Measurements from ENCODE around the gene PRDX5.
A peak's percentile ranks its signal among the peaks of the same experiment; 100 is the strongest.

PRDX5 gene

DNA sequence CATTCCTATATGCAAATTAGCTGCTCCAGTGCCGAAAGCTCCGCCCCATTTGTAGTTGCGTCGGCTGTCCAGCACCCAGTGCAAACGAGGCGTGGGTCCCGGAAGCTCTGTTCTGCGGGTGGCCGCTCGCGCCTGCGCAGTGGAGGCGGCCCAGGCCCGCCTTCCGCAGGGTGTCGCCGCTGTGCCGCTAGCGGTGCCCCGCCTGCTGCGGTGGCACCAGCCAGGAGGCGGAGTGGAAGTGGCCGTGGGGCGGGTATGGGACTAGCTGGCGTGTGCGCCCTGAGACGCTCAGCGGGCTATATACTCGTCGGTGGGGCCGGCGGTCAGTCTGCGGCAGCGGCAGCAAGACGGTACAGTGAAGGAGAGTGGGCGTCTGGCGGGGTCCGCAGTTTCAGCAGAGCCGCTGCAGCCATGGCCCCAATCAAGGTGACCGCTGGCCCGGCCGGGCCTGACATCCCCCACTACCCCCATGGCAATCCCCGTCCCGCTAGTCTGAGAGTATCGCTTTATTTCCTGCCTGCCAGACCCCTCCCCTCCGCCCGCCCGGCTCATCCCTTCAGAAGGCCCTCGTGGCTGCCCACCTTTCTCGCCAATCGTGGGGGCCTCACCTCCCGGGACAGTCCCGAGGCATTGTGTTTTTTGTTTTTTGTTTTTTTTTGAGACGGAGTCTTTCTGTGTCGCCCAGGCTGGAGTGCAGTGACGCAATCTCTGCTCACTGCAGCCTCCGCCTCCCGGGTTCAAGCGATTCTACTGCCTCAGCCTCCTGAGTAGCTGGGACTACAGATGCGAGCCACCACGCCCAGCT is at the start of gene PRDX5:
PRDX5 (plus strand) TSS at position 161 of the 805 bp plus-strand sequence; CDS start at position 256, 95 bp downstream.
- TF ChIP-seq, protein P1, sequence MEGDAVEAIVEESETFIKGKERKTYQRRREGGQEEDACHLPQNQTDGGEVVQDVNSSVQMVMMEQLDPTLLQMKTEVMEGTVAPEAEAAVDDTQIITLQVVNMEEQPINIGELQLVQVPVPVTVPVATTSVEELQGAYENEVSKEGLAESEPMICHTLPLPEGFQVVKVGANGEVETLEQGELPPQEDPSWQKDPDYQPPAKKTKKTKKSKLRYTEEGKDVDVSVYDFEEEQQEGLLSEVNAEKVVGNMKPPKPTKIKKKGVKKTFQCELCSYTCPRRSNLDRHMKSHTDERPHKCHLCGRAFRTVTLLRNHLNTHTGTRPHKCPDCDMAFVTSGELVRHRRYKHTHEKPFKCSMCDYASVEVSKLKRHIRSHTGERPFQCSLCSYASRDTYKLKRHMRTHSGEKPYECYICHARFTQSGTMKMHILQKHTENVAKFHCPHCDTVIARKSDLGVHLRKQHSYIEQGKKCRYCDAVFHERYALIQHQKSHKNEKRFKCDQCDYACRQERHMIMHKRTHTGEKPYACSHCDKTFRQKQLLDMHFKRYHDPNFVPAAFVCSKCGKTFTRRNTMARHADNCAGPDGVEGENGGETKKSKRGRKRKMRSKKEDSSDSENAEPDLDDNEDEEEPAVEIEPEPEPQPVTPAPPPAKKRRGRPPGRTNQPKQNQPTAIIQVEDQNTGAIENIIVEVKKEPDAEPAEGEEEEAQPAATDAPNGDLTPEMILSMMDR (IDR thresholded peaks at IDR 0.05; ENCODE audit: low read depth, low read length) = peak; percentile 72
- H3K27ac ChIP-seq = peak within 1 kb of the TSS; percentile 94
- no peaks in the 10 kb centered on the region for H3K9me3 ChIP-seq (ENCODE audit: severe bottlenecking)
- DNase-seq = peak; percentile 96
- H3K4me3 ChIP-seq (ENCODE audit: low read depth, low read length) = peak within 1 kb of the TSS; percentile 85
- peaks cover 14% of the 10 kb centered on the region for H3K36me3 ChIP-seq
- no peaks in the 10 kb centered on the region for H3K27me3 ChIP-seq (ENCODE audit: insufficient read depth, low read depth, severe bottlenecking)

DNA sequence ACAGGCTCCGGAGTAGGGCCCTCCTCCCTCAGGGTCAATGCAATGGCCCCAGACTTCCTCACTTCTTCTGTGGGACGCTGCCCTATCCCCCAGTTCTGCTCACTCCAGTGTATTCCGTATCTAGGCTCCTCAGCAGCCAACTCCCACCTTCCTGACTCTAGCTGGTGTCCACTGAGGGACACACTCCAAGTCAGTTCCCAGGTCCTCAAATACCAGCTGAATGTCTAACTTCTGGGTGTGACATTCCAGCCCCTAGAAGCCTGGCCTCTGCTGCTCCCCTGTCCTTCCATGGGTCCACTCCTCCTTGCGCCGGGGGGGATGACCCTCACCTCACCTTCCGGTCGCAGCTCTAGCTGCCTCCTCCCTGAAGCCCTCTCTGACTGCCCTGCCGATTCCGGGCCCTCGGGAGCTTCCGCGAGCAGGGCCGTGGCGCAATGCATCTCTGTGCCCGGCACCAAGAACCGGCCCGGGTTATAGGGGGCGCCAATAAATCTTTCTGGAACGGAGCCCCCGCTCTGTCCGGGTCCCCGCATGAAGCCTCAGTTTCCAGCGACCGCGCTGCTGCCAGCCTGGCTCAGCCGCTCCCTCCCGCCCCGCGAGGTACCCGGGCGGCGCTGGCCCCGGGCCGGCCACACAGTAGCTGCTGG is 48.9 kb upstream of the PRDX5 start:
- TF ChIP-seq, protein P1 (IDR thresholded peaks at IDR 0.05; ENCODE audit: low read depth, low read length) = no peak
- DNase-seq = peak; percentile 55

DNA sequence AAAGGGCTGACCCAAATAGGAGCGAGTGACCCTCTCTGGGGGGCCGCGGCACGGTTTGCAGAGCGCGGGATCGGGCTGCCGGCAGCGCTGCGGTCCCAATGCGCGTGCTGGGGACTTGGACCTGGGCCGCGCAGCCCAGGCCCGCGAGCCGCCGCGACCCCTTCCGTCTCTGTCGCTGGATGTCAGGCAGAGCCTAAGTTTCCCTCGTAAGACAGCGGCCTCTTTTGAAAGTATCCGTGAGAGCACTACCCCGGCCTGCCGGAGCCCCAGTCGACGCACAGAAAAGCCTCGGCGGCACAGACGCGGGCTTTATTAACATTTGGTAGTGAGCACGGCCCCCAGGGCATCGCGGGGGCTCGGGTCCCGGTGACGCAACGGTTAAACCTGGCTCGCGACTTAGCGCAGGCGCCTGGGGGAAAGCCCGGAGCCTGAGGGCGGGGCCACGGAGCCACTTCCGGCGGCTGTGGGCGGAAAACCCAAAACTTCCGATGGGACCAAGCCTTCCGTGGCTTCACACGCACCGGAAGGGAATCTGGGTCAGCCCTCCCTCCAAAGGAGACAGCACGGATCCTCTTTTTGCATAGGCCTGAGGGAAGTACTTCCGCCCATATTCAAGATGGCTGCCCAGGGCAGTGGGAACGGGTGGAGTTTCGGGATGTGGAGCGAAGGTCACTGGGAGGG is 48.2 kb upstream of the PRDX5 start:
- DNase-seq = peak; percentile 98
- peak overlapping the region; percentile 79 for H3K27ac ChIP-seq
- peak overlapping the region; percentile 82 for H3K4me3 ChIP-seq (ENCODE audit: low read depth, low read length)
- H3K27me3 ChIP-seq (ENCODE audit: insufficient read depth, low read depth, severe bottlenecking) = no peaks in the 10 kb centered on the region
- TF ChIP-seq, protein P1 (IDR thresholded peaks at IDR 0.05; ENCODE audit: low read depth, low read length) = no peak; the same call in 1 of the 2 replicates
- no peaks in the 10 kb centered on the region for H3K9me3 ChIP-seq (ENCODE audit: severe bottlenecking)
- H3K36me3 ChIP-seq = peaks cover 26% of the 10 kb centered on the region

More for the DNA sequence above, 48.9 kb upstream of the PRDX5 start:
- Histone ChIP-seq H3K9me3 (ENCODE audit: severe bottlenecking) (no peaks in the 10 kb centered on the region), H3K4me3 (ENCODE audit: low read depth, low read length) (peak overlapping the region; percentile 82), H3K27ac (peak overlapping the region; percentile 72), H3K36me3 (peaks cover 33% of the 10 kb centered on the region), H3K27me3 (ENCODE audit: insufficient read depth, low read depth, severe bottlenecking) (no peaks in the 10 kb centered on the region)

DNA sequence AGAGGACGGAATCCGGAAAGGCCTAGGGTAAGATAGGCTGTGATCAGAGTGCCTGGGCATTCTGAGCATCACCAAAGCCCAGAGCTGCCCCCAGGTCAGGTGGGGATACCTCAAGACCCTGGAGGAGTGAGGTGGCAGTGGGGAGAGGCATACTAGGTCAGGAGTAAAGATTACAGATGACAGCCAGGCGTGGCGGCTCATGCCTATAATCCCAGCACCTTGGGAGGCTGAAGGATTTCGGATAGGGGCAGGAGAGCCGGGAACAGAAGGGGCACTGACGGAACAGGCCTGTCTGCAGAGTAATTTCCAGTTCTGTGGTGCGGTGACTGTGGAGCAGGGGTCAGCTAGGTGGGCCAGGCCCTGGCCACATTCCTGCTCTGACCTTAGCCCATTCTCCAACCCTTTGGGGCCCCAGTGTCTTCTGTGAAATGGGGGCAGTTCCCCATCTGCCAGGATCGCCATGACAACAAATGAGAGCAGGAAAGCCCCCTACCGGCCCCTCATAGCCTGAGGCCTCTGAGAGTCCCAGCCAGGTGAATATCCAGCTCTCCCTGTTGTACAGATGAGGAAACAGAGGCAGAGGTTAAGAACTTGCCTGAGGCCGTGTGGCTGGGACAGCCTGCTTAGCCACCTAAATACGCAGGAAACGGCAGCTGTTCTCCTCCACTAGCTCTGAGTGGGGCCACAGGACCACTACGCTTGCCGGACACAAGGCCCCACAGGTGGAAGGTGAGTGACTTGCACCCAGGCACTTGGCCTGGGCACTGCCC is 42.7 kb upstream of the PRDX5 start:
- no peak overlapping the region for H3K4me3 ChIP-seq (ENCODE audit: low read depth, low read length)
- peak; percentile 72 for DNase-seq
- H3K9me3 ChIP-seq (ENCODE audit: severe bottlenecking) = no peaks in the 10 kb centered on the region
- no peaks in the 10 kb centered on the region for H3K27me3 ChIP-seq (ENCODE audit: insufficient read depth, low read depth, severe bottlenecking)
- H3K36me3 ChIP-seq = peaks cover 29% of the 10 kb centered on the region
- TF ChIP-seq, protein P1 (IDR thresholded peaks at IDR 0.05; ENCODE audit: low read depth, low read length) = no peak
- peak overlapping the region; percentile 30 for H3K27ac ChIP-seq

DNA sequence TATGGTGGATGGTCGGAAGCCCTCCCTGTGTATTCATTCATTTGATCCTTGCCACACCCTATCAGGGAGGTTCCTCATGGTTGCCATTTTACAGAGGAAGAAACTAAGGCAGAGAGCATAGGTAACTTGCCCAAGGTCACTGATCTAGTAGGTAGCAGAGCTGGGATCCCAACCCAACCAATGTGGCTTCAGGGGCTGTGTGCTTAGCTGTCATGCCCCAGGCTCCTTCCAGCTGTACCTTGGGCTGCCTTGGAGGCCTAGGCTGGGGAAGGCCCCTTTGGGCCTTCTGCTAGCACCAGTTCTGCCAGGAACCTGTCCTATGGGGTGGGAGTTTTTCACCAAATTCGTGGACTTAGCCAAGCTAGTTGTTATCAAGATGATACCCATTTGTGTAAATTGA is 42.1 kb upstream of the PRDX5 start:
- H3K36me3 ChIP-seq = peaks cover 32% of the 10 kb centered on the region
- no peak overlapping the region for H3K4me3 ChIP-seq (ENCODE audit: low read depth, low read length)
- peak overlapping the region; percentile 30 for H3K27ac ChIP-seq
- H3K27me3 ChIP-seq (ENCODE audit: insufficient read depth, low read depth, severe bottlenecking) = no peaks in the 10 kb centered on the region
- no peaks in the 10 kb centered on the region for H3K9me3 ChIP-seq (ENCODE audit: severe bottlenecking)
- TF ChIP-seq, protein P1 (IDR thresholded peaks at IDR 0.05; ENCODE audit: low read depth, low read length) = no peak
- no peak for DNase-seq
